Mesothelial cell of epicardium (in vitro differentiated cells): Measurements from ENCODE around the gene CECR2. TPM values are rescaled to one million over a fixed set of nuclear protein-coding genes. Genes with fewer than 3 reads are reported as not detected.

Experiments
- DNase-seq, 2 experiments: peaks; one replicate each; pipeline ENCODE4 v3.0.0; 2021; ENCODE audit warnings: low spot score in 2 of 2; ENCODE audit not compliant: unreplicated experiment in 2 of 2
- H3K27ac Mint-ChIP-seq: 2 replicates; pipeline ENCODE4 v1.8.0; 2021; ENCODE audit warnings: mixed read lengths
- H3K27me3 Mint-ChIP-seq: 2 replicates; pipeline ENCODE4 v1.8.0; 2021; ENCODE audit warnings: low read depth, mixed read lengths
- H3K36me3 Mint-ChIP-seq: 2 replicates; pipeline ENCODE4 v1.8.0; 2021; ENCODE audit warnings: mixed read lengths
- H3K4me1 Mint-ChIP-seq: 2 replicates; pipeline ENCODE4 v1.8.0; 2021; ENCODE audit warnings: mixed read lengths
- H3K4me3 Mint-ChIP-seq: 2 replicates; pipeline ENCODE4 v1.8.0; 2021; ENCODE audit warnings: mild to moderate bottlenecking, moderate library complexity, mixed read lengths
- H3K9me3 Mint-ChIP-seq: 2 replicates; pipeline ENCODE4 v1.8.0; 2021; ENCODE audit warnings: mixed read lengths
- CTCF ChIP-seq: fragments of 200-600 bp; sonication (generic); IDR thresholded peaks from one replicate; pipeline ENCODE4 v1.5.0; 2021; ENCODE audit warnings: antibody characterized with exemption; ENCODE audit not compliant: unreplicated experiment
- total RNA-seq: library from RNA; stranded (reverse); gene quantifications from 3 replicates; pipeline ENCODE4 v1.2.1, GENCODE V29; 2021

Gene CECR2
- total RNA-seq, 1 donor from 2014 or later = 15.0 TPM

DNA sequence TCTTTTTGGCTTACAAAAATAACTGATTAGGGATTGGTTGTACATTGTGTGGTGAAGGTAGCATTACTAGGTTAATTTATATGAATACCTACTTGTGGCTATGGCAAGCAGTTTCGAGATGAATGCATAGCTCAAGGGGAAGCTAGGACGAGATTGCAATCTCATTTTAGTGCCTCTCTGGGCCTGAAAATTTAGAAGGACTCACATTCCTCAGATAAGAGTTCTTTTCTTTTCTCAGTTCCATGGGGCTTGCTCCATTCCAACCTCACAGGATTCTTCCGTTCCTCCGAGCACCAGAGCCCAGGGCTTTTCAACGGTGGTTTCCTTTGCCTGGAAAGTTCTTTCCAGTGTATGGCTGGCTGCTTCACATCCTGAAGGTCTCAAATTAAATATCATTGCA is 82.1 kb downstream of the CECR2 start:
- no peak for TF ChIP-seq CTCF
- peaks cover 13% of the 10 kb centered on the region for H3K9me3 Mint-ChIP-seq
- H3K27me3 Mint-ChIP-seq = no peaks in the 10 kb centered on the region
- H3K27ac Mint-ChIP-seq = peak overlapping the region; percentile 91
- peaks cover 12% of the 10 kb centered on the region for H3K36me3 Mint-ChIP-seq
- DNase-seq = no peak
- H3K4me1 Mint-ChIP-seq = peaks cover 13% of the 10 kb centered on the region
- H3K4me3 Mint-ChIP-seq = no peak overlapping the region

- no peak for TF ChIP-seq CTCF
- no peak for DNase-seq
- no peak overlapping the region for H3K27ac Mint-ChIP-seq
- no peak overlapping the region for H3K4me3 Mint-ChIP-seq
- no peaks in the 10 kb centered on the region for H3K4me1 Mint-ChIP-seq
- H3K27me3 Mint-ChIP-seq = no peaks in the 10 kb centered on the region
- no peaks in the 10 kb centered on the region for H3K36me3 Mint-ChIP-seq
- H3K9me3 Mint-ChIP-seq = no peaks in the 10 kb centered on the region
These were observed 91.6 kb downstream of the CECR2 start for GRCh38 chr22:17460895-17461294.

GRCh38 chr22:17470880-17471500 is 101.7 kb downstream of the CECR2 start:
- no peak for DNase-seq
- Mint-ChIP-seq H3K36me3 (no peaks in the 10 kb centered on the region), H3K4me1 (peaks cover 8% of the 10 kb centered on the region), H3K27me3 (no peaks in the 10 kb centered on the region), H3K9me3 (no peaks in the 10 kb centered on the region), H3K4me3 (no peak overlapping the region), H3K27ac (no peak overlapping the region)
- TF ChIP-seq CTCF = no peak

DNA sequence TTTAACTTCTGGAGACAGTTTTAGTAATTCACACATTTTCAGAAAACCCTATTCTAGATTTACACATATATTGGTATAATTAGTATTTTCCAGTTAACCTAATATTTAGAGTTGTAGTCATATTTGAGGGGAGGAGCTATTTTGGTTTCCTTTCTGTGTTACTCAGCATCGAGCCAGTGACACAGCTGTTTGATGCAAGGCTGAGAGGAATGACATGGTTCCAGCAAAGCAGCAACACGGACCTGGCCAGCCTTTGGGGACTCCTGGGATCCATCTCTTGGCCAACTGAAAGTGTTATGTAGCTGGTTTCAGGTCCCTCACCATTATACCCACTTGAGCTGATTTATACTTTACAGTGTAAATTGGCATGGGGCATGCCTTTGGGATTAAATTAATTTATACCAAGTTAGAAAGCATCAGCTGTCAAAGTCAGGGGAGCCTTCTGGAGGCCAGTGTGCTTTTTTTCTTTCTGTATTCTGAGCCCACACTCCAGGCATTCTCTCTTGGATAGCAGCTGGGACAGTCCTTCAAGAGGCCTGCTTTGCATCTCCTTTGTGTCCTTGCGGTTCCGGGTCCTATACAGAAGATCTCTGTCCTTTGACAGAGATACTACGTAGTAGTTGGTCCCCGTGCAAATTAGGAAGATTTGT is 102.8 kb downstream of the CECR2 start:
- H3K36me3 Mint-ChIP-seq = no peaks in the 10 kb centered on the region
- H3K27ac Mint-ChIP-seq = no peak overlapping the region
- DNase-seq = no peak
- H3K4me1 Mint-ChIP-seq = peaks cover 8% of the 10 kb centered on the region
- H3K27me3 Mint-ChIP-seq = no peaks in the 10 kb centered on the region
- H3K9me3 Mint-ChIP-seq = no peaks in the 10 kb centered on the region
- TF ChIP-seq CTCF = no peak
- H3K4me3 Mint-ChIP-seq = no peak overlapping the region

GRCh38 chr22:17472932-17473331 is 103.7 kb downstream of the CECR2 start:
- Mint-ChIP-seq H3K27ac (no peak overlapping the region), H3K9me3 (no peaks in the 10 kb centered on the region), H3K36me3 (no peaks in the 10 kb centered on the region), H3K4me3 (no peak overlapping the region), H3K27me3 (no peaks in the 10 kb centered on the region), H3K4me1 (peaks cover 17% of the 10 kb centered on the region)
- TF ChIP-seq CTCF = no peak
- DNase-seq = no peak
